ENCODE results near the gene SLC35F3.

DNA sequence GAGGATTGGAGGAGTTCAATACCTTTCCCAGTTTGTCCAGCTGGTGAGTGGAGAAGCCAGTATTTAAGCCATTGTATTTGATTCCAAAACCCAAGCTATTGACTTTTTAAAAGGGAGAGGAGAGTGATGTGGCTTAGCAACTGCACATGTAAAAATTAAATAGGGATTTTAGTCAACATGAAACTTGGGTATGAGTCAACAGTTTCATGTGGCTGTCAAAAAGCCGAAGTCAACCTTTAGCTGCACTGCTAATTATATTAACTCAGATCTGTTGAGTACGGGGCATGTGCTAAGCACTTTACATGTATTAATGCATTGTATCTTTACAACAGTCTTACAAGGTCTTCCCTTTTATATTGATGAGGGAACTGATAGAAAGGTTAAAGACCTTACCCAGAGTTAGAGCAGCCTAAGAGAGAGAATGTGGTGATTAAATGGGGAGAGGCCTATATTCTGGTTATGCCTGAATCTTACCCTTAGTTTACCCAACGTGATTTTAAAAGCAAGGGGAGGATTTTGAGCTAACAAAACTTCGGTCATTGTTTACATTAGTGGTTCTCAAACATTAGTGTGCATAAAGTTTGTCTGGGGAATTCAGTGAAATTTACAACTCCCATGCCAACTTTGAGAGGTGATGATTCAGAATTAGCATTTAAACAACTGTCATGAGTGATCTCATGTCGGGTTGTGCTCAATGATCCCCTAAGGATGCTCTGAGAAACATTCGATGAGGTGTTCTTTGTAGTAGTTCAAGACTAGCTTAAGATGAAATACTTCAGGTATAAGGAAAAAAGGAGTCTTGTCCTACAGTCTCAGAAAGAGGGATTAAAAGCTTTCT is 6.9 kb upstream of the SLC35F3 start:
- TF ChIP-seq, protein P1, sequence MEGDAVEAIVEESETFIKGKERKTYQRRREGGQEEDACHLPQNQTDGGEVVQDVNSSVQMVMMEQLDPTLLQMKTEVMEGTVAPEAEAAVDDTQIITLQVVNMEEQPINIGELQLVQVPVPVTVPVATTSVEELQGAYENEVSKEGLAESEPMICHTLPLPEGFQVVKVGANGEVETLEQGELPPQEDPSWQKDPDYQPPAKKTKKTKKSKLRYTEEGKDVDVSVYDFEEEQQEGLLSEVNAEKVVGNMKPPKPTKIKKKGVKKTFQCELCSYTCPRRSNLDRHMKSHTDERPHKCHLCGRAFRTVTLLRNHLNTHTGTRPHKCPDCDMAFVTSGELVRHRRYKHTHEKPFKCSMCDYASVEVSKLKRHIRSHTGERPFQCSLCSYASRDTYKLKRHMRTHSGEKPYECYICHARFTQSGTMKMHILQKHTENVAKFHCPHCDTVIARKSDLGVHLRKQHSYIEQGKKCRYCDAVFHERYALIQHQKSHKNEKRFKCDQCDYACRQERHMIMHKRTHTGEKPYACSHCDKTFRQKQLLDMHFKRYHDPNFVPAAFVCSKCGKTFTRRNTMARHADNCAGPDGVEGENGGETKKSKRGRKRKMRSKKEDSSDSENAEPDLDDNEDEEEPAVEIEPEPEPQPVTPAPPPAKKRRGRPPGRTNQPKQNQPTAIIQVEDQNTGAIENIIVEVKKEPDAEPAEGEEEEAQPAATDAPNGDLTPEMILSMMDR (IDR thresholded peaks at IDR 0.05 in 4 of 5, conservative IDR thresholded peaks at IDR 0.05 in 1 of 5): no peak
- no peak for TF ChIP-seq POLR2A (IDR thresholded peaks at IDR 0.05)
